Measurements from ENCODE around the gene SLC2A5. TPM values are rescaled to one million over a fixed set of nuclear protein-coding genes. Genes with fewer than 3 reads are reported as not detected.

The SLC2A5 gene
- total RNA-seq, 2 experiments from 2014 or later, result not detected

GRCh38 chr1:8988618-8988967, 80.8 kb downstream of the SLC2A5 start:
- ChIA-PET CTCF (interaction anchor here (1.0 to 11.3 kb wide), 13 partner anchors 12 to 285 kb away, joined by 3 to 232 read pairs (median 4); no protein-coding TSS in a partner anchor), POLR2A (interaction anchor here (1.2 to 2.8 kb wide), 6 partner anchors 16 to 110 kb away, joined by 4 to 20 read pairs (median 8); partner anchors contain the start of gene ENO1)
- no peak for DNase-seq
- Mint-ChIP-seq H3K4me1 (ENCODE audit: low read depth) (peaks cover 57% of the 10 kb centered on the region), H3K4me3 (no peak overlapping the region), H3K27me3 (ENCODE audit: low read depth) (no peaks in the 10 kb centered on the region), H3K36me3 (ENCODE audit: low read depth) (peaks cover 2% of the 10 kb centered on the region), H3K27ac (peak overlapping the region; percentile 34), H3K9me3 (ENCODE audit: insufficient read depth) (no peaks in the 10 kb centered on the region)
- ATAC-seq, result no peak

- DNase-seq (peak; percentile 76), ATAC-seq (peak; percentile 62)
- H3K4me3 Mint-ChIP-seq, result peak overlapping the region; percentile 48
- ChIA-PET POLR2A (interaction anchor here (0.6 to 5.9 kb wide), 13 partner anchors 17 to 564 kb away, joined by 3 to 75 read pairs (median 7); partner anchors contain the start of gene ENO1), CTCF (interaction anchor here (0.7 to 11.3 kb wide), 26 partner anchors 11 to 139 kb away, joined by 3 to 232 read pairs (median 6); partner anchors contain the start of genes CA6 and ENO1)
- no peaks in the 10 kb centered on the region for H3K27me3 Mint-ChIP-seq (ENCODE audit: low read depth)
- H3K4me1 Mint-ChIP-seq (ENCODE audit: low read depth), result peaks cover 62% of the 10 kb centered on the region
- peak overlapping the region; percentile 94 for H3K27ac Mint-ChIP-seq
- no peaks in the 10 kb centered on the region for H3K9me3 Mint-ChIP-seq (ENCODE audit: insufficient read depth)
- peaks cover 2% of the 10 kb centered on the region for H3K36me3 Mint-ChIP-seq (ENCODE audit: low read depth)
Measured at GRCh38 chr1:8987881-8988617, 81.4 kb downstream of the SLC2A5 start.

- ChIA-PET POLR2A (interaction anchor here (1.0 to 5.9 kb wide), 8 partner anchors 16 to 109 kb away, joined by 3 to 75 read pairs (median 18); partner anchors contain the start of gene ENO1), CTCF (interaction anchor here (0.7 to 11.3 kb wide), 14 partner anchors 17 to 138 kb away, joined by 3 to 232 read pairs (median 8); partner anchors contain the start of gene CA6)
- no peaks in the 10 kb centered on the region for H3K27me3 Mint-ChIP-seq (ENCODE audit: low read depth)
- H3K4me1 Mint-ChIP-seq (ENCODE audit: low read depth), result peaks cover 62% of the 10 kb centered on the region
- peak overlapping the region; percentile 94 for H3K27ac Mint-ChIP-seq
- ATAC-seq (peak; percentile 40), DNase-seq (peak; percentile 58)
- H3K4me3 Mint-ChIP-seq, result peak overlapping the region; percentile 70
- H3K9me3 Mint-ChIP-seq (ENCODE audit: insufficient read depth), result no peaks in the 10 kb centered on the region
- peaks cover 2% of the 10 kb centered on the region for H3K36me3 Mint-ChIP-seq (ENCODE audit: low read depth)
Measured at GRCh38 chr1:8986814-8987190, 82.6 kb downstream of the SLC2A5 start.

- DNase-seq (no peak), ATAC-seq (no peak)
- Mint-ChIP-seq H3K36me3 (ENCODE audit: low read depth) (peaks cover 2% of the 10 kb centered on the region), H3K27ac (peak overlapping the region; percentile 94), H3K4me1 (ENCODE audit: low read depth) (peaks cover 63% of the 10 kb centered on the region), H3K4me3 (peak overlapping the region; percentile 70), H3K9me3 (ENCODE audit: insufficient read depth) (no peaks in the 10 kb centered on the region), H3K27me3 (ENCODE audit: low read depth) (no peaks in the 10 kb centered on the region)
- POLR2A ChIA-PET, result interaction anchor here (1.0 to 5.9 kb wide), 9 partner anchors 15 to 108 kb away, joined by 3 to 75 read pairs (median 7); partner anchors contain the start of gene ENO1
- CTCF ChIA-PET, result interaction anchor here (0.7 to 11.3 kb wide), 13 partner anchors 18 to 137 kb away, joined by 3 to 232 read pairs (median 7); partner anchors contain the start of gene CA6
Measured at GRCh38 chr1:8985915-8986813, 83.3 kb downstream of the SLC2A5 start.

Other genes with a start within 250 kb of the SLC2A5 start
- 1,000 to 10,000 TPM; 3,150 to 3,216 TPM for gene ENO1, start 190.9 kb downstream of the SLC2A5 start, total RNA-seq
- gene CA6, start 123.8 kb downstream of the SLC2A5 start, total RNA-seq, result 1 to 10 TPM; 6.3 to 6.4 TPM
- under 1 TPM; 0.16 to 0.18 TPM for gene SLC2A7, start 43.2 kb downstream of the SLC2A5 start, total RNA-seq
- 1 to 10 TPM; 1.2 to 1.4 TPM for gene GPR157, start 59.5 kb upstream of the SLC2A5 start, total RNA-seq
- gene H6PD, start 165.1 kb upstream of the SLC2A5 start, total RNA-seq, result 10 to 100 TPM in 1 of 2 experiments, 1 to 10 TPM in 1; 9.7 to 10.2 TPM
- 1 to 10 TPM; 1.1 TPM for gene SPSB1, start 223.3 kb upstream of the SLC2A5 start, total RNA-seq